Measurements from ENCODE around the gene FAM120B. TPM values are rescaled to one million over a fixed set of nuclear protein-coding genes. Genes with fewer than 3 reads are reported as not detected.

The FAM120B gene
- total RNA-seq, 6 experiments from 2014 or later, result 33.3 to 36.6 (median 35.4) TPM

DNA sequence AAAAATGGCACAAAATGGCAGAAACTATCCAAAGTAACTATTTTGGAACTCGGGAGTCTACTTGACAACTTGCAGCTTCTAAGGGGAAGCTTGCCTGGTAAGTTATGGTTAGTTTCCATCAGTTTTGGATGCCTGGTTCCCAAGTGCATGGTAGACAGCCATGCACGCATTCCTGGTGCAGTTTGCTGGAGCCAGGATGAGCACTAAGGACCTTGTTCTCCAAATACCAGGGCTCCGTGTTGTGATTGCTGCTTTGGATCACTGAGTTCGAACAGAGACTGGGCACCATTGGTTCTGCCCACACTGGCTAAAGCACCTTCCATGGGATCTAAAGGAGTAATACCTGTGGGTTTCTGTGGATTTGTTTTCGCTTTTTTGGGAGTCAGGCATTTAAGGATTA is 103.7 kb downstream of the FAM120B start:
- no peak for DNase-seq
- Mint-ChIP-seq H3K27ac (no peak overlapping the region), H3K4me3 (no peak overlapping the region), H3K9me3 (no peaks in the 10 kb centered on the region), H3K27me3 (ENCODE audit: insufficient read depth) (peaks cover 3% of the 10 kb centered on the region), H3K4me1 (ENCODE audit: low read depth) (peaks cover 30% of the 10 kb centered on the region), H3K36me3 (ENCODE audit: low read depth) (peaks cover 38% of the 10 kb centered on the region)
- TF ChIP-seq, protein P1, sequence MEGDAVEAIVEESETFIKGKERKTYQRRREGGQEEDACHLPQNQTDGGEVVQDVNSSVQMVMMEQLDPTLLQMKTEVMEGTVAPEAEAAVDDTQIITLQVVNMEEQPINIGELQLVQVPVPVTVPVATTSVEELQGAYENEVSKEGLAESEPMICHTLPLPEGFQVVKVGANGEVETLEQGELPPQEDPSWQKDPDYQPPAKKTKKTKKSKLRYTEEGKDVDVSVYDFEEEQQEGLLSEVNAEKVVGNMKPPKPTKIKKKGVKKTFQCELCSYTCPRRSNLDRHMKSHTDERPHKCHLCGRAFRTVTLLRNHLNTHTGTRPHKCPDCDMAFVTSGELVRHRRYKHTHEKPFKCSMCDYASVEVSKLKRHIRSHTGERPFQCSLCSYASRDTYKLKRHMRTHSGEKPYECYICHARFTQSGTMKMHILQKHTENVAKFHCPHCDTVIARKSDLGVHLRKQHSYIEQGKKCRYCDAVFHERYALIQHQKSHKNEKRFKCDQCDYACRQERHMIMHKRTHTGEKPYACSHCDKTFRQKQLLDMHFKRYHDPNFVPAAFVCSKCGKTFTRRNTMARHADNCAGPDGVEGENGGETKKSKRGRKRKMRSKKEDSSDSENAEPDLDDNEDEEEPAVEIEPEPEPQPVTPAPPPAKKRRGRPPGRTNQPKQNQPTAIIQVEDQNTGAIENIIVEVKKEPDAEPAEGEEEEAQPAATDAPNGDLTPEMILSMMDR (IDR thresholded peaks at IDR 0.05), result no peak

DNA sequence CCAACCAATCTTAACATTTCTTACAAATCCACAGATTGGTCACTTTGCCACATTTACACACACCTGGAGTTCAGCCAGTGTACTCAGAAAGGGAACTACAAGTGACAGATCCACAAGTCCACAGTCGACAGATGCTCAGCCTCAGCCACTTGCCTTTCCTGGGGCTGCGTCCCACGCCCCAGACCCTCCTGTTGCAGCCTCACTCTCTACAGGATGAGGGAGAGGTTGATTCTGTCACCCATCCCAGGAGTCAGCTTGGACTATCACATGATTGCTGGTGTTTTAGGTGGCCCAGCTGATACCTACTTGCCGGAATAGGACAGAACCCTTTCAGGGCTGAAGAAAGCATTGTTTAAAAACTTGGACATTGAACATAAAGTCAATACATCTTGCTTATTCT is 108.8 kb downstream of the FAM120B start:
- peaks cover 6% of the 10 kb centered on the region; the same call in 1 of the 2 replicates for H3K36me3 Mint-ChIP-seq (ENCODE audit: low read depth)
- peaks cover 7% of the 10 kb centered on the region; the same call in 1 of the 2 replicates for H3K4me1 Mint-ChIP-seq (ENCODE audit: low read depth)
- no peak overlapping the region for H3K4me3 Mint-ChIP-seq
- peaks cover 6% of the 10 kb centered on the region for H3K27me3 Mint-ChIP-seq (ENCODE audit: insufficient read depth)
- no peak for DNase-seq
- H3K9me3 Mint-ChIP-seq, result no peaks in the 10 kb centered on the region
- H3K27ac Mint-ChIP-seq, result no peak overlapping the region
- TF ChIP-seq, protein P1 (IDR thresholded peaks at IDR 0.05), result no peak

DNA sequence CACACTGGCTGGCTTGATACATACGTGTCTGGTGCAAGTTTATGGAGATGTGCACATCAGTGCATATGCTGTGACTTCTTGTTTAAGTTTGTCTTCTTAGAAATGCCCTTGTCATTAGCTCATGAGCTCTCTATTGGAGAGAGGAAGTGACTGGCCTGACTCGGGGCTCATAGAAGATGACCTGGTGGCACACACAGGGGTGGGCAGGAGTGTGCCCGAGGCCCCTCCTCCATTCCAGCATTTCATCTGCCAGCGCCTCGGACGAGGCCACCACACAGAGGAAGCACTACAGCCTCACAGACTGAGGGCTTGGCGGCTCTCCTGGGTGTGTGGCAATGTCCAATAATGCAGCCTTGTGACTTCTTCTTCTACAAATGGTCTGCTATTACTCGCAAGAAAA is 109.7 kb downstream of the FAM120B start:
- Mint-ChIP-seq H3K27ac (no peak overlapping the region), H3K9me3 (no peaks in the 10 kb centered on the region), H3K36me3 (ENCODE audit: low read depth) (peaks cover 6% of the 10 kb centered on the region; the same call in 1 of the 2 replicates), H3K27me3 (ENCODE audit: insufficient read depth) (peaks cover 6% of the 10 kb centered on the region), H3K4me1 (ENCODE audit: low read depth) (peaks cover 7% of the 10 kb centered on the region; the same call in 1 of the 2 replicates), H3K4me3 (no peak overlapping the region)
- TF ChIP-seq, protein P1 (IDR thresholded peaks at IDR 0.05), result no peak
- no peak for DNase-seq

DNA sequence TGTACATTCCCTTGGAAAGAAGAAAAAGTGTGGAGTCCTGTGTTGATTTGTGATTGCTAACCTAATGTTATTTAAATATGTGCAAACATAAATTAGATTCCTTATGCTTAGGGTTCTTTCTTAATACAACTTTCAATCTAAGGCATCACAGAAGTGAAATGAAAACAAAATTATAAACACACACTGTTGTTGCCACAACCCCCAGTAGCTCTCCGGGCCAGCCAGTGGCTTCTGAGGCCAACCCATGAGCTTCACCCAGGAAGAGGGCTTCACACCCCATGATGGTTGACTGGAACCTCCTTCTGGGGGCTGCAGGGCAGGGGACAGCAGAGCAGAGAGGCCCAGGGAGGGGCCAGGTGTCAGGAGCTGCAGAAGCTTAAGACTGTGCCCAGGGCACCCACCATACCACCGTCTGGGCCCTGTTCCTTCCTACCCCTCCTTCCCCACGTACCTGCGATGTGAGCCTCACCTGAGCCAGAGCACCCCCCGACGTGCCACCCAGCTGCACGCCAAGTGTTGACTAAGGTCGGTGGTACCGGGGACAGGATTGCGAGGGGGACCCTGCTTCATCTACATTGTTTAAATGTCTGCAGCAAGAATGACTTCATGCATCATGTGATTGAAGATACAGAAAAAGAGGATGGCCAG is 110.5 kb downstream of the FAM120B start:
- DNase-seq, result no peak
- Mint-ChIP-seq H3K27ac (no peak overlapping the region), H3K27me3 (ENCODE audit: insufficient read depth) (peaks cover 6% of the 10 kb centered on the region), H3K36me3 (ENCODE audit: low read depth) (peaks cover 6% of the 10 kb centered on the region; the same call in 1 of the 2 replicates), H3K4me1 (ENCODE audit: low read depth) (peaks cover 7% of the 10 kb centered on the region; the same call in 1 of the 2 replicates), H3K4me3 (no peak overlapping the region), H3K9me3 (no peaks in the 10 kb centered on the region)
- TF ChIP-seq, protein P1 (IDR thresholded peaks at IDR 0.05), result no peak

DNA sequence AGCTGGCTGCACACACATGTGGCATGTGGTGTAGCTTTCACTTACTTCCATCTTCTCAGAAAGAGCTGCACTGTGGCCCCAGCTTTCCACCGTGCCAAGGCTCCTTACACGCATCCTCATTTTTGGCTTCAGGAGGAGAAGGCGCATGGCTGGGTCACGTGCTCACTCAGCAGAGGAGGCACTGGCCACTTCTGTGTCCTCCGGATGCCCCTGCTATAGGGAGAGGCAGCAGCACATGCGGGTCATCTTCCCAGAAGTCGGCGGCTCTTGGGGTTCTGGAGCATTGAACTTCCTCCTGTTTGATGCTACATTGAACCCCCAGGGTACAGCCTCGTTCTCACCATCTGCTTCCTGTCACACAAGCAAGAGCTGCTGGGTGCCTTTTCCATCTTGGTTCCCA is 111.3 kb downstream of the FAM120B start:
- no peak overlapping the region for H3K27ac Mint-ChIP-seq
- H3K36me3 Mint-ChIP-seq (ENCODE audit: low read depth), result peaks cover 6% of the 10 kb centered on the region; the same call in 1 of the 2 replicates
- no peaks in the 10 kb centered on the region for H3K9me3 Mint-ChIP-seq
- H3K27me3 Mint-ChIP-seq (ENCODE audit: insufficient read depth), result peaks cover 6% of the 10 kb centered on the region
- DNase-seq, result no peak
- peaks cover 7% of the 10 kb centered on the region; the same call in 1 of the 2 replicates for H3K4me1 Mint-ChIP-seq (ENCODE audit: low read depth)
- H3K4me3 Mint-ChIP-seq, result no peak overlapping the region
- TF ChIP-seq, protein P1 (IDR thresholded peaks at IDR 0.05), result no peak
